ENCODE measurements around the gene ZNF391.

GRCh38 chr6:27451660-27452390 is 63.3 kb downstream of the ZNF391 start:
- no peak for TF ChIP-seq CTCF (conservative IDR thresholded peaks at IDR 0.05; ENCODE audit: low read length)
- TF ChIP-seq EZH2phosphoT487 (IDR thresholded peaks at IDR 0.05; ENCODE audit: borderline replicate concordance, low read depth, low read length), result no peak
